ENCODE measurements around the gene OCSTAMP.

DNA sequence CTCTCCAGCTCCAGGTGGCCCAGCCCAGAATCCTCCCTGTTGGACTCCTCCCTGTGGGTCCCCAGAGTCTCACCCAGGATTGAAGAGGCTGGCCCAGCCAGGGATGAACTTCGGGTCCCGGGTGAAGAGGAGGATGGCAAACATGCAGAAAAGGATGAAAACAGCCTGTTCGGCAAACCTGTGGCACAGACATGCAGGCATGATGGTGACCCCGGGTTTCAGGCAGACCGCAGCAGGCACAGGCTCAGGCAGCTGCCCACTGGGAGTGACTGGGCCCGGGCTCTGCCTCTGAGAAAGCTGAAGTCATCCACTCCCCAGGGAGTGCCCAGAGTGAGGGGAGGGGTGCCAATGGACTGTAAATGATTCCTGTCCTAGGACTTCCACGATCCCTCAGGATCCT is 37.5 kb upstream of the OCSTAMP start:
- TF ChIP-seq CTCF (IDR thresholded peaks at IDR 0.05) = no peak
- no peak for TF ChIP-seq POLR2A (IDR thresholded peaks at IDR 0.05)
